Astrocyte (in vitro differentiated cells and primary cell): ENCODE results near the gene KHK. TPM values are rescaled to one million over a fixed set of nuclear protein-coding genes. Genes with fewer than 3 reads are reported as not detected.

Source experiments
- DNase-seq: peaks from one replicate; pipeline ENCODE4 v3.0.0-alpha.2; 2010; ENCODE audit warnings: low read depth
- FAIRE-seq: peaks from 2 replicates; lab custom pipeline; 2011; peaks lifted over from hg19 to GRCh38; lab: Jason Lieb, UNC
- H2AFZ ChIP-seq: 2 replicates; pipeline ENCODE4 v1.6.0; 2012; ENCODE audit warnings: low read depth, low read length, inconsistent platforms
- H3K27ac ChIP-seq: 2 replicates; pipeline ENCODE4 v1.5.1; 2011; ENCODE audit warnings: low read depth, low read length, inconsistent platforms
- H3K27me3 ChIP-seq: 2 replicates; pipeline ENCODE4 v1.6.0; 2011; ENCODE audit warnings: low read length, inconsistent platforms; ENCODE audit not compliant: insufficient read depth
- H3K36me3 ChIP-seq: 2 replicates; pipeline ENCODE4 v1.5.1; 2011; ENCODE audit warnings: low read length, inconsistent platforms; ENCODE audit not compliant: insufficient read depth
- H3K4me1 ChIP-seq: 2 replicates; pipeline ENCODE4 v1.5.1; 2011; ENCODE audit warnings: low read length, inconsistent platforms; ENCODE audit not compliant: insufficient read depth
- H3K4me2 ChIP-seq: 2 replicates; pipeline ENCODE4 v1.6.0; 2012; ENCODE audit warnings: low read length, inconsistent platforms
- H3K4me3 ChIP-seq: 2 replicates; pipeline ENCODE4 v1.5.1; 2011; ENCODE audit warnings: low read depth, mild to moderate bottlenecking, low read length, inconsistent platforms; ENCODE audit not compliant: insufficient read depth
- H3K79me2 ChIP-seq: 2 replicates; pipeline ENCODE4 v1.6.0; 2012; ENCODE audit warnings: mild to moderate bottlenecking, low read length, inconsistent platforms; ENCODE audit not compliant: insufficient read depth
- H3K9ac ChIP-seq: 2 replicates; pipeline ENCODE4 v1.6.0; 2012; ENCODE audit warnings: mild to moderate bottlenecking, low read length, inconsistent platforms
- H3K9me3 ChIP-seq: 2 replicates; pipeline ENCODE4 v1.5.1; 2012; ENCODE audit warnings: low read depth, mild to moderate bottlenecking, low read length, inconsistent platforms; ENCODE audit not compliant: insufficient read depth
- H4K20me1 ChIP-seq: 2 replicates; pipeline ENCODE4 v1.6.0; 2012; ENCODE audit warnings: low read length, inconsistent platforms; ENCODE audit not compliant: insufficient read depth
- H3K27ac Mint-ChIP-seq: one replicate; pipeline ENCODE4 v1.8.0; 2021; ENCODE audit warnings: mild to moderate bottlenecking, mixed read lengths; ENCODE audit not compliant: unreplicated experiment
- H3K27me3 Mint-ChIP-seq: one replicate; pipeline ENCODE4 v1.8.0; 2021; ENCODE audit warnings: low read depth, mixed read lengths; ENCODE audit not compliant: unreplicated experiment
- H3K36me3 Mint-ChIP-seq: one replicate; pipeline ENCODE4 v1.8.0; 2021; ENCODE audit warnings: low read depth, mixed read lengths; ENCODE audit not compliant: unreplicated experiment
- H3K4me1 Mint-ChIP-seq: one replicate; pipeline ENCODE4 v1.8.0; 2021; ENCODE audit warnings: low read depth, mixed read lengths; ENCODE audit not compliant: unreplicated experiment
- H3K4me3 Mint-ChIP-seq: one replicate; pipeline ENCODE4 v1.8.0; 2021; ENCODE audit warnings: mild to moderate bottlenecking, moderate library complexity, mixed read lengths; ENCODE audit not compliant: unreplicated experiment
- H3K9me3 Mint-ChIP-seq: one replicate; pipeline ENCODE4 v1.8.0; 2021; ENCODE audit warnings: mild to moderate bottlenecking, mixed read lengths; ENCODE audit not compliant: unreplicated experiment
- CTCF ChIP-seq: IDR thresholded peaks from 2 replicates; pipeline ENCODE4 v1.5.1; 2011; ENCODE audit warnings: low read depth, mild to moderate bottlenecking, inconsistent platforms, low read length, moderate library complexity; ENCODE audit not compliant: insufficient read depth
- EZH2 ChIP-seq: IDR thresholded peaks from 2 replicates; pipeline ENCODE4 v1.6.1; 2012; ENCODE audit warnings: mild to moderate bottlenecking, low read length, inconsistent platforms; ENCODE audit not compliant: insufficient read depth
- total RNA-seq: library from RNA; stranded (reverse); gene quantifications from 2 replicates; pipeline ENCODE4 v1.2.1, GENCODE V29; 2021

KHK gene
- total RNA-seq, 1 donor from 2014 or later, result 0.95 TPM

GRCh38 chr2:27102329-27102728 is 15.8 kb downstream of the KHK start:
- H3K79me2 ChIP-seq, result no peaks in the 10 kb centered on the region
- DNase-seq (no peak), FAIRE-seq (no peak)
- Mint-ChIP-seq H3K27me3 (peaks cover 30% of the 10 kb centered on the region), H3K36me3 (peaks cover 2% of the 10 kb centered on the region), H3K9me3 (no peaks in the 10 kb centered on the region), H3K27ac (no peak overlapping the region), H3K4me3 (no peak overlapping the region), H3K4me1 (no peaks in the 10 kb centered on the region)
- peaks cover 10% of the 10 kb centered on the region for H3K27me3 ChIP-seq
- no peaks in the 10 kb centered on the region for H3K36me3 ChIP-seq
- no peak overlapping the region for H3K27ac ChIP-seq
- TF ChIP-seq EZH2, result no peak
- no peak for TF ChIP-seq CTCF
- H3K9ac ChIP-seq, result no peak overlapping the region
- H3K4me1 ChIP-seq, result no peaks in the 10 kb centered on the region
- no peaks in the 10 kb centered on the region for H4K20me1 ChIP-seq
- no peak overlapping the region for H3K4me3 ChIP-seq
- no peak overlapping the region for H3K4me2 ChIP-seq
- no peak overlapping the region for H2AFZ ChIP-seq
- H3K9me3 ChIP-seq, result no peaks in the 10 kb centered on the region

GRCh38 chr2:27105981-27106380 is 19.4 kb downstream of the KHK start:
- Histone ChIP-seq H3K4me2 (no peak overlapping the region), H3K9me3 (no peaks in the 10 kb centered on the region), H4K20me1 (no peaks in the 10 kb centered on the region), H3K4me3 (no peak overlapping the region), H3K36me3 (no peaks in the 10 kb centered on the region), H2AFZ (no peak overlapping the region), H3K27me3 (peaks cover 12% of the 10 kb centered on the region), H3K27ac (no peak overlapping the region), H3K4me1 (no peaks in the 10 kb centered on the region), H3K9ac (no peak overlapping the region), H3K79me2 (no peaks in the 10 kb centered on the region)
- no peak for TF ChIP-seq EZH2
- TF ChIP-seq CTCF, result no peak
- Mint-ChIP-seq H3K4me1 (no peaks in the 10 kb centered on the region), H3K9me3 (no peaks in the 10 kb centered on the region), H3K4me3 (no peak overlapping the region), H3K36me3 (peaks cover 2% of the 10 kb centered on the region), H3K27me3 (peaks cover 34% of the 10 kb centered on the region), H3K27ac (no peak overlapping the region)
- DNase-seq, result no peak
- no peak for FAIRE-seq

- TF ChIP-seq CTCF (no peak), EZH2 (no peak)
- Histone ChIP-seq H3K79me2 (no peaks in the 10 kb centered on the region), H4K20me1 (no peaks in the 10 kb centered on the region), H3K4me2 (no peak overlapping the region), H3K4me3 (no peak overlapping the region), H3K36me3 (no peaks in the 10 kb centered on the region), H3K4me1 (no peaks in the 10 kb centered on the region), H3K9ac (no peak overlapping the region), H3K9me3 (no peaks in the 10 kb centered on the region), H2AFZ (no peak overlapping the region), H3K27ac (no peak overlapping the region), H3K27me3 (peaks cover 11% of the 10 kb centered on the region)
- Mint-ChIP-seq H3K4me3 (no peak overlapping the region), H3K4me1 (no peaks in the 10 kb centered on the region), H3K27me3 (peaks cover 31% of the 10 kb centered on the region), H3K9me3 (no peaks in the 10 kb centered on the region), H3K36me3 (no peaks in the 10 kb centered on the region), H3K27ac (no peak overlapping the region)
- FAIRE-seq (no peak), DNase-seq (no peak)
Observed at GRCh38 chr2:27108221-27108620, 21.6 kb downstream of the KHK start.
